Ascending aorta (tissue), 2 donors: ENCODE data around the gene TPM1. TPM values are rescaled to one million over a fixed set of nuclear protein-coding genes. Genes with fewer than 3 reads are reported as not detected.
"Not testable (repeated sequence)": the region's sequence is repeated elsewhere in the genome, so short reads cannot be mapped to it uniquely, and the experiment has no call there.

ENCODE experiments used
- DNase-seq, 2 donors: peaks; one replicate each; pipeline ENCODE4 v3.0.0-alpha.2; 2019; ENCODE audit warnings: low spot score in 2 of 2
- H3K27ac ChIP-seq, 2 donors: fragments of 200-600 bp; sonication (generic); one replicate each; pipeline ENCODE4 v1.5.1; 2016 to 2017; ENCODE audit warnings: mild to moderate bottlenecking in 1 of 2
- H3K27me3 ChIP-seq: fragments of 200-600 bp; sonication (generic); one replicate; pipeline ENCODE4 v1.5.1; 2017
- H3K36me3 ChIP-seq, 2 donors: fragments of 200-600 bp; sonication (generic); one replicate each; pipeline ENCODE4 v1.5.1; 2016
- H3K4me1 ChIP-seq, 2 donors: fragments of 200-600 bp; sonication (generic); one replicate each; pipeline ENCODE4 v1.5.1; 2016 to 2017; ENCODE audit warnings: mild to moderate bottlenecking in 1 of 2
- H3K4me3 ChIP-seq, 2 donors: fragments of 200-600 bp; sonication (generic); one replicate each; pipeline ENCODE4 v1.5.1; 2016 to 2017; ENCODE audit warnings: mild to moderate bottlenecking in 1 of 2
- H3K9me3 ChIP-seq, 2 donors: fragments of 200-600 bp; sonication (generic); one replicate each; pipeline ENCODE4 v1.5.1; 2016
- intact Hi-C: fragments of 100-400 bp; cut with DNase I; formaldehyde crosslinking; loops from one replicate; pipeline ENCODE4 v1.15.1; 2023
- total RNA-seq: library from RNA; depleted of rRNA; stranded (reverse); fragments of >200 nt; gene quantifications from one replicate; pipeline ENCODE4 v1.1.0, GENCODE V29; 2016
- TF ChIP-seq, protein P1 (sequence below), 3 experiments: fragments of 200-600 bp in 2 of 3; fragments of 450-650 bp in 1 of 3; sonication (generic) in 2 of 3; IDR thresholded peaks; one replicate each; pipeline ENCODE4 v1.5.1; 2016 to 2019; ENCODE audit warnings: antibody characterized with exemption in 3 of 3, mild to moderate bottlenecking in 1 of 3, moderate library complexity in 1 of 3

TPM1 gene
- total RNA-seq, 1 donor from 2014 or later: 813 TPM

DNA sequence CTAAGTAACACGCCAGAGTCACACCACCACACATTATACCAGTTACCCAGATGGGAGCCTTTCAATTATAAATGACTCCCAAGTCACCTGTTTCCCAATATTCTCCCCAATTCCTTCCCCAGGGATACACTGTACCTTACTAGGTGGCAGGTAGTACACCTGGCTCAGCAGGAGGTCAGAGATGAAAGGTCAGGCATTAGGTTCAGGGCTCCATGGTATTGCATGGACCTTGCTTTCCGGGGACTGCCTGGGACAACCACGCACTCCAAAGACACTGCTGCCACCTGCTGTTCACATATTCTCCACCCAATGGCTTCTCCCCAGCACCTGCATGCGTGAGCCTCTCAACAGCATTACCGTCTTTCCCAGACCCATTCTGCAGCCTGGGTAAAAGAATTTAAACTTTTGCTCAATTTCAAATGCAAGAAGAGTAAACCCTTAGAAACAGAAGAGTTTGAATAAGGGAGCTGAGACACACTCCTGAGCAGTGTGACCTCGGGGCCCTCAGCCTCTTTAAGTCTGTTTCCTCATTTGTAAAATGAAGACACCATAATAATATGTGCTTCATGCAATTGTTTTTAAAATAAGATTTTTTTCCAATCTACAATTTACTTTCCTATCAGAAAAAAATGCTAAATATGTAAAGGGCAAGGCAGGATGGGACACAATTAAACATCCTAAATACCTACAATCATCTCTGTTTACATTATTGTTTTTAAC is 51.1 kb downstream of the TPM1 start:
- no peak overlapping the region for H3K4me3 ChIP-seq
- H3K27me3 ChIP-seq: no peaks in the 10 kb centered on the region
- DNase-seq: peak; percentile 16 to 88
- TF ChIP-seq, protein P1, sequence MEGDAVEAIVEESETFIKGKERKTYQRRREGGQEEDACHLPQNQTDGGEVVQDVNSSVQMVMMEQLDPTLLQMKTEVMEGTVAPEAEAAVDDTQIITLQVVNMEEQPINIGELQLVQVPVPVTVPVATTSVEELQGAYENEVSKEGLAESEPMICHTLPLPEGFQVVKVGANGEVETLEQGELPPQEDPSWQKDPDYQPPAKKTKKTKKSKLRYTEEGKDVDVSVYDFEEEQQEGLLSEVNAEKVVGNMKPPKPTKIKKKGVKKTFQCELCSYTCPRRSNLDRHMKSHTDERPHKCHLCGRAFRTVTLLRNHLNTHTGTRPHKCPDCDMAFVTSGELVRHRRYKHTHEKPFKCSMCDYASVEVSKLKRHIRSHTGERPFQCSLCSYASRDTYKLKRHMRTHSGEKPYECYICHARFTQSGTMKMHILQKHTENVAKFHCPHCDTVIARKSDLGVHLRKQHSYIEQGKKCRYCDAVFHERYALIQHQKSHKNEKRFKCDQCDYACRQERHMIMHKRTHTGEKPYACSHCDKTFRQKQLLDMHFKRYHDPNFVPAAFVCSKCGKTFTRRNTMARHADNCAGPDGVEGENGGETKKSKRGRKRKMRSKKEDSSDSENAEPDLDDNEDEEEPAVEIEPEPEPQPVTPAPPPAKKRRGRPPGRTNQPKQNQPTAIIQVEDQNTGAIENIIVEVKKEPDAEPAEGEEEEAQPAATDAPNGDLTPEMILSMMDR (IDR thresholded peaks at IDR 0.05): peak; percentile 83 to 89 (median 86)
- intact Hi-C loops: loop anchor here (1.0 kb wide), 3 partner anchors 45 to 311 kb away; no protein-coding TSS in a partner anchor
- H3K36me3 ChIP-seq: no peaks in the 10 kb centered on the region
- H3K27ac ChIP-seq: no peak overlapping the region
- peaks cover 0 to 5% of the 10 kb centered on the region in 2 donors for H3K4me1 ChIP-seq
- no peaks in the 10 kb centered on the region for H3K9me3 ChIP-seq

GRCh38 chr15:63094495-63094931 is 52.0 kb downstream of the TPM1 start:
- intact Hi-C loops: no loop called here
- peak overlapping the region in 1 of 2 donors; percentile 32 for H3K27ac ChIP-seq
- H3K9me3 ChIP-seq: no peaks in the 10 kb centered on the region

GRCh38 chr15:63096178-63096577 is 53.6 kb downstream of the TPM1 start:
- TF ChIP-seq, protein P1 (IDR thresholded peaks at IDR 0.05): no peak
- Histone ChIP-seq H3K36me3 (no peaks in the 10 kb centered on the region), H3K4me3 (no peak overlapping the region), H3K9me3 (no peaks in the 10 kb centered on the region), H3K27me3 (no peaks in the 10 kb centered on the region), H3K27ac (no peak overlapping the region), H3K4me1 (peaks cover 0 to 5% of the 10 kb centered on the region in 2 donors)
- DNase-seq: no peak
- intact Hi-C loops: no loop called here

More at GRCh38 chr15:63094495-63094931, 52.0 kb downstream of the TPM1 start:
- TF ChIP-seq, protein P1 (IDR thresholded peaks at IDR 0.05): no peak
- no peak overlapping the region for H3K4me3 ChIP-seq
- H3K4me1 ChIP-seq: peaks cover 0 to 5% of the 10 kb centered on the region in 2 donors
- H3K36me3 ChIP-seq: no peaks in the 10 kb centered on the region
- no peak for DNase-seq
- no peaks in the 10 kb centered on the region for H3K27me3 ChIP-seq

- H3K27me3 ChIP-seq, H3K9me3 ChIP-seq, H3K4me3 ChIP-seq, H3K4me1 ChIP-seq, H3K27ac ChIP-seq, H3K36me3 ChIP-seq, intact Hi-C loops, DNase-seq: not testable (repeated sequence)
These were observed 56.4 kb downstream of the TPM1 start for GRCh38 chr15:63098901-63099300.

DNA sequence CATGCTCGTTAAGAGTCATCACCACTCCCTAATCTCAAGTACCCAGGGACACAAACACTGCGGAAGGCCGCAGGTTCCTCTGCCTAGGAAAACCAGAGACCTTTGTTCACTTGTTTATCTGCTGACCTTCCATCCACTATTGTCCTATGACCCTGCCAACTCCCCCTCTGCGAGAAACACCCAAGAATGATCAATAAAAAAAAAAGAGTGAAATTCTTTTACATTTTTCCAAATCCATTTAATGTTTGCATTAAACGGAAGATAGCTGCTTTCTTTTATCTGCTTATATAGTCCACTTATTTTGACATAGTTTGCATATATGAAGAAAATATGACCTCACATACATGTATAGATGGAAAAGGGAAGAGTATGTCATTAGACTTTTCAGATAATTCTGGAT is 57.0 kb downstream of the TPM1 start:
- DNase-seq, H3K27me3 ChIP-seq, H3K9me3 ChIP-seq, H3K4me3 ChIP-seq, H3K36me3 ChIP-seq, H3K27ac ChIP-seq, H3K4me1 ChIP-seq, intact Hi-C loops: not testable (repeated sequence)

GRCh38 chr15:63103416-63103815 is 60.9 kb downstream of the TPM1 start:
- H3K4me3 ChIP-seq: no peak overlapping the region
- no peak for DNase-seq
- intact Hi-C loops: no loop called here
- TF ChIP-seq, protein P1 (IDR thresholded peaks at IDR 0.05): no peak
- H3K27me3 ChIP-seq: no peaks in the 10 kb centered on the region
- no peak overlapping the region for H3K27ac ChIP-seq
- no peaks in the 10 kb centered on the region for H3K9me3 ChIP-seq
- no peaks in the 10 kb centered on the region for H3K4me1 ChIP-seq
- no peaks in the 10 kb centered on the region for H3K36me3 ChIP-seq
